OCI-LY1 (cell line): ENCODE data around the gene HSD17B14.

ENCODE experiments used
- EZH2 ChIP-seq: fragments of 200-600 bp; sonication (generic), shearing (Covaris generic); IDR thresholded peaks from 2 replicates; pipeline ENCODE4 v1.8.0; 2017; ENCODE audit warnings: borderline replicate concordance, mixed run types, mild to moderate bottlenecking, antibody characterized with exemption, low read length, moderate library complexity, mixed read lengths
- TF ChIP-seq, protein P1 (sequence below): fragments of 200-600 bp; sonication (generic), shearing (Covaris generic); IDR thresholded peaks from 2 replicates; pipeline ENCODE4 v1.5.1; 2017; ENCODE audit warnings: mild to moderate bottlenecking, antibody characterized with exemption, low read length, moderate library complexity, mixed read lengths

DNA sequence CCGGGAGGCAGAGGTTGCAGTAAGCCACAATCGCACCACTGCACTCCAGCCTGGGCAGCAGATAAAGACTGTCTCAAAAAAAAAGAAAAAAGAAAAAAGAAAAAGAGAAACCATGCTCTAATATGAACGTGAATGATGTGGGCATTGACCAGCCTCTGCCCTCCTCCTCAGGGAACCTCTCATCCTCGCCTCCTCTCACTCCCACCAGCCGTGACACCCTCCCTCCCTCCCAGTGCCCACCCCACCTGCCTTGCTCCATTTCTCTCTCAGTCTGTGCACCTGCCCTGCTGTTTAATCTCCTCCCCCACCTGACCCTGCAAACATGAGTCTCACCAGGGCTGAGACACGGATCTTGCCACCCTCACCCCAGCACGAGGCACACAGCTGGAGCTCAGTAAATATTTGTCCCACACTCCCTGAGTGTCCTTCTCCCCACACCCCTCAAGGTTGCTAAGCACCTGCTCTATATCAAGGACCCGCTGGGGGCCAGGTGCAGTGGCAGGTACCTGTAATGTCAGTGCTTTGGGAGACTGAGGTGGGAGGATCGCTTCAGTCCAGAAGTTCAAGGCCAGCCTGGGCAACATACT lies 18.0 kb downstream of the HSD17B14 start:
- TF ChIP-seq, protein P1, sequence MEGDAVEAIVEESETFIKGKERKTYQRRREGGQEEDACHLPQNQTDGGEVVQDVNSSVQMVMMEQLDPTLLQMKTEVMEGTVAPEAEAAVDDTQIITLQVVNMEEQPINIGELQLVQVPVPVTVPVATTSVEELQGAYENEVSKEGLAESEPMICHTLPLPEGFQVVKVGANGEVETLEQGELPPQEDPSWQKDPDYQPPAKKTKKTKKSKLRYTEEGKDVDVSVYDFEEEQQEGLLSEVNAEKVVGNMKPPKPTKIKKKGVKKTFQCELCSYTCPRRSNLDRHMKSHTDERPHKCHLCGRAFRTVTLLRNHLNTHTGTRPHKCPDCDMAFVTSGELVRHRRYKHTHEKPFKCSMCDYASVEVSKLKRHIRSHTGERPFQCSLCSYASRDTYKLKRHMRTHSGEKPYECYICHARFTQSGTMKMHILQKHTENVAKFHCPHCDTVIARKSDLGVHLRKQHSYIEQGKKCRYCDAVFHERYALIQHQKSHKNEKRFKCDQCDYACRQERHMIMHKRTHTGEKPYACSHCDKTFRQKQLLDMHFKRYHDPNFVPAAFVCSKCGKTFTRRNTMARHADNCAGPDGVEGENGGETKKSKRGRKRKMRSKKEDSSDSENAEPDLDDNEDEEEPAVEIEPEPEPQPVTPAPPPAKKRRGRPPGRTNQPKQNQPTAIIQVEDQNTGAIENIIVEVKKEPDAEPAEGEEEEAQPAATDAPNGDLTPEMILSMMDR: no peak
- TF ChIP-seq EZH2: no peak
